ENCODE data around the gene TAAR5. TPM values are rescaled to one million over a fixed set of nuclear protein-coding genes. Genes with fewer than 3 reads are reported as not detected.
"Not testable (repeated sequence)": the region's sequence is repeated elsewhere in the genome, so short reads cannot be mapped to it uniquely, and the experiment has no call there.

TAAR5 gene
- polyA plus RNA-seq, 1 of the 3 experiments (the other 2 are of a cell fraction): not detected

GRCh38 chr6:132567566-132567965, 22.0 kb downstream of the TAAR5 start:
- H3K4me2 ChIP-seq: no peak overlapping the region
- H3K27me3 ChIP-seq (ENCODE audit: insufficient read depth): peaks cover 6% of the 10 kb centered on the region; the same call in 1 of the 2 replicates
- H3K27ac ChIP-seq (ENCODE audit: low read depth in 2 of 2, low read length in 1 of 2): no peak overlapping the region
- H2AFZ ChIP-seq (ENCODE audit: low read depth): no peak overlapping the region
- H3K9me2 ChIP-seq: no peaks in the 10 kb centered on the region
- ChIA-PET CTCF (no interaction called here), POLR2A (no interaction called here)
- H3F3A ChIP-seq (replicated peaks; ENCODE audit: insufficient read depth): no peaks in the 10 kb centered on the region
- H4K20me1 ChIP-seq (ENCODE audit: insufficient read depth): no peaks in the 10 kb centered on the region
- H3K9me3 ChIP-seq: no peaks in the 10 kb centered on the region
- H3K9ac ChIP-seq: no peak overlapping the region
- H3K79me2 ChIP-seq (ENCODE audit: insufficient read depth): no peaks in the 10 kb centered on the region
- no peak overlapping the region for H3K4me3 ChIP-seq (ENCODE audit: low read depth in 2 of 2, low read length in 1 of 2)
- TF ChIP-seq TEAD4 (IDR thresholded peaks at IDR 0.05; ENCODE audit: borderline replicate concordance, insufficient read depth): no peak
- no peak for TF ChIP-seq RFX5 (IDR thresholded peaks at IDR 0.05; ENCODE audit: low read length)
- no peak for TF ChIP-seq CHD2 (IDR thresholded peaks at IDR 0.05; ENCODE audit: low read length, partially characterized antibody)
- TF ChIP-seq GABPA (IDR thresholded peaks at IDR 0.05; ENCODE audit: low read depth): no peak
- no peak for TF ChIP-seq USF2 (IDR thresholded peaks at IDR 0.05; ENCODE audit: borderline replicate concordance, low read depth, low read length)
- DNase-seq: no peak
- WGBS (ENCODE audit: low lambda C conversion rate): 0% methylated on average over 1 of the region's 1 CpG
- no peaks in the 10 kb centered on the region for H3K36me3 ChIP-seq (replicated peaks in 1 of 2; ENCODE audit: control insufficient read depth in 1 of 2, insufficient read depth in 2 of 2, low read length in 1 of 2)
- H3K4me1 ChIP-seq (ENCODE audit: control insufficient read depth in 1 of 2, insufficient read depth in 2 of 2, low read depth in 1 of 2, low read length in 1 of 2): no peaks in the 10 kb centered on the region

GRCh38 chr6:132566404-132566803, 23.1 kb downstream of the TAAR5 start:
- POLR2A ChIA-PET: no interaction called here
- Histone ChIP-seq H3K4me3 (ENCODE audit: low read depth in 2 of 2, low read length in 1 of 2) (no peak overlapping the region), H3K79me2 (ENCODE audit: insufficient read depth) (no peaks in the 10 kb centered on the region), H3K27ac (ENCODE audit: low read depth in 2 of 2, low read length in 1 of 2) (no peak overlapping the region), H3K27me3 (ENCODE audit: insufficient read depth) (peaks cover 6% of the 10 kb centered on the region; the same call in 1 of the 2 replicates), H3K36me3 (replicated peaks in 1 of 2; ENCODE audit: control insufficient read depth in 1 of 2, insufficient read depth in 2 of 2, low read length in 1 of 2) (no peaks in the 10 kb centered on the region), H2AFZ (ENCODE audit: low read depth) (no peak overlapping the region), H3K4me2 (no peak overlapping the region), H3K9me3 (no peaks in the 10 kb centered on the region), H3K9ac (no peak overlapping the region), H3K4me1 (ENCODE audit: control insufficient read depth in 1 of 2, insufficient read depth in 2 of 2, low read depth in 1 of 2, low read length in 1 of 2) (no peaks in the 10 kb centered on the region), H3F3A (replicated peaks; ENCODE audit: insufficient read depth) (no peaks in the 10 kb centered on the region), H4K20me1 (ENCODE audit: insufficient read depth) (no peaks in the 10 kb centered on the region), H3K9me2 (no peaks in the 10 kb centered on the region)
- TF ChIP-seq NFIC (IDR thresholded peaks at IDR 0.05; ENCODE audit: borderline replicate concordance): no peak
- no peak for TF ChIP-seq NRF1 (IDR thresholded peaks at IDR 0.05; ENCODE audit: low read depth, low read length)
- DNase-seq: no peak
- CTCF ChIA-PET: no interaction called here
- WGBS (ENCODE audit: low lambda C conversion rate): 6% methylated on average over 6 of the region's 6 CpGs

DNA sequence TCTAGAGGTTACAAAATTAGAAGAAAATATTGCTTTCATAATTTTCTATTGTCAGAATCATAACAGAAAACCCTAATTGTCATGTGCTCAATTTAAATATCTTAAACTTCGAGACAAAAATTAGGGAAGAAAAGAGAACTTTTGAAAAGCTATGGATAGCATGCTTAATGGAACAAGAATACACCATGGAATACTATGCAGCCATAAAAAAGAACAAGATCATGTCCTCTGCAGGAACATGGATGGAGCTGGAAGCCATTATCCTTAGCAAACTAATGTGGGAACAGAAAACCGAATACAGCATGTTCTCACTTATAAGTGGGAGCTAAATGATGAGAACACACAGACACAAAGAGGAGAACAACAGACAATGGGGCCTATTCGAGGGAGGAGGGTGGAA, 29.5 kb downstream of the TAAR5 start:
- DNase-seq; H3K4me1 ChIP-seq (ENCODE audit: control insufficient read depth in 1 of 2, insufficient read depth in 2 of 2, low read depth in 1 of 2, low read length in 1 of 2); H3F3A ChIP-seq (replicated peaks; ENCODE audit: insufficient read depth); H3K79me2 ChIP-seq (ENCODE audit: insufficient read depth); H3K4me2 ChIP-seq; H2AFZ ChIP-seq (ENCODE audit: low read depth); H3K27ac ChIP-seq (ENCODE audit: low read depth in 2 of 2, low read length in 1 of 2); H3K9ac ChIP-seq; H3K9me3 ChIP-seq; H3K9me2 ChIP-seq; H3K4me3 ChIP-seq (ENCODE audit: low read depth in 2 of 2, low read length in 1 of 2); H3K27me3 ChIP-seq (ENCODE audit: insufficient read depth); POLR2A ChIA-PET; H4K20me1 ChIP-seq (ENCODE audit: insufficient read depth); H3K36me3 ChIP-seq (replicated peaks in 1 of 2; ENCODE audit: control insufficient read depth in 1 of 2, insufficient read depth in 2 of 2, low read length in 1 of 2): not testable (repeated sequence)
- CTCF ChIA-PET: interaction anchor here (1.3 kb wide), 1 partner anchor 30 kb away, joined by 5 read pairs; no protein-coding TSS in a partner anchor
- WGBS (ENCODE audit: low lambda C conversion rate): under 1% methylated on average over 3 of the region's 3 CpGs

Data from SK-N-SH (cell line).